Muscle of back (tissue), 11 donors: ENCODE measurements around the gene CUL7. TPM values are rescaled to one million over a fixed set of nuclear protein-coding genes. Genes with fewer than 3 reads are reported as not detected.
"Not testable (repeated sequence)": the region's sequence is repeated elsewhere in the genome, so short reads cannot be mapped to it uniquely, and the experiment has no call there.

Experiments used
- DNase-seq, 3 donors: peaks; one replicate each; pipeline versions ENCODE4 v3.0.0 to v3.0.0-alpha.2; 2013
- polyA plus RNA-seq, 10 donors: library from polyadenylated mRNA; unstranded; fragments of 120-200 nt; gene quantifications; one replicate each; pipeline ENCODE4 v1.2.1, GENCODE V29; 2013; ENCODE audit not compliant: insufficient read length in 10 of 10

Gene CUL7
- polyA plus RNA-seq, 10 donors, result 33.5 to 43.4 (median 37.8) TPM

GRCh38 chr6:43016943-43017334 is 36.7 kb downstream of the CUL7 start:
- DNase-seq, result no peak

- peak in 2 of 3 donors; percentile 35 to 57 for DNase-seq
Measured at GRCh38 chr6:43016176-43016942, 37.3 kb downstream of the CUL7 start.

GRCh38 chr6:43014434-43014909 is 39.2 kb downstream of the CUL7 start:
- DNase-seq, result peak in 1 of 3 donors; percentile 73

DNA sequence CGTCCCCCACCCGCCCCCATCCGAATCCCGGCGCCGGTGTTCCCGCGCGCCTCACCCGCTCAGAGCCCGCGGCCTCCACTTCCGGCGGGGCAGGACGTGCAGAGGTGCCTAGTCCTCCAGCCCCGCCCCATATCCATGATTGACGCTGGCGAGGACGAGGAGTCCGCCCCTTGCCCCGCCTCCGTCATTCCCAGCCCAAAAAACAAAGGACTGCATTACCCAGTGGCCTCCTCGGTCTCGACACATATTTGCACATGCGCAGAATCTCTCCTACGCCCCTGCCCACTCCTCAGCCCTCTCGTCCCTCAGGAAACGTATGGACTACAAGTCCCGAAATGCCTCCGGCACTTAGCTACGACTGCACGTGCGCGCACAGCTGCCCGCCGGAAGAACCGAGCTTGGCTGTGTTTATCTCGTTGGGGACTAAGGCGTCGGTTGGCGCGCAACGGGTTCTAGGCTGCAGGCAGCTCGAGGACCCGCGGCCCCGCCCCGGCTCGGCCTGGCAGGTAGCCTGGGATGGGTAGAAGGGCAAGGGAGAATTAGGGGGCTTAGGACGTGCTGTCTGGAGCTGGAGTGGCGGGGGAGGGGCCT is 39.7 kb downstream of the CUL7 start, which contains the start of the genes KLHDC3 and MEA1:
Gene KLHDC3 (plus strand): TSS at position 407 of the 591 bp plus-strand sequence. CDS start 2,944 bp downstream, outside the sequence.
Gene MEA1 (minus strand): TSS at position 104 of the 591 bp plus-strand sequence. CDS start 133 bp downstream, outside the sequence.
- peak; percentile 99 to 100 (median 100) for DNase-seq

- no peak for DNase-seq
Measured at GRCh38 chr6:43013097-43013842, 40.4 kb downstream of the CUL7 start.

DNA sequence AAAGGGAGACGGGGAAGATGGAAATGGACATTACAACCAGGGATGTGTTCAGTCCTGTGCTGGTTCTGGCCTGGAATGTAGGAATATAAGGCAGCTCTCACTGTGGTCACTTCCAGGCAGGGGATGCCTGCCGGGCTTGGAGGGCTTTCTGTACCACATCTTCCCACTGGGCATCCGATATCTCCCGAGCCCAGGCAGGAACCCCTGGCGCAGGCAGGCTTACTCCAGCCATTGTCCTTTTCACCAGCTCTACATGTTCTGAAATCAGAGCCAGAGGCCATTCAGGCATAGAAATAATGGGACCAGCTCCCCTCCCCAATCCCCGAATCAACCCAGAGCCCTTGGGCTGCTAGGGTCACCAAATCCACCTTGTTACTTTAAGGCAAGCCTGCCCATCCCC is 41.3 kb downstream of the CUL7 start:
- DNase-seq, result no peak

- DNase-seq, result no peak
Measured at GRCh38 chr6:43011207-43011606, 42.4 kb downstream of the CUL7 start.

GRCh38 chr6:43009124-43009523 is 44.5 kb downstream of the CUL7 start:
- DNase-seq, result peak in 1 of 3 donors; percentile 59

DNA sequence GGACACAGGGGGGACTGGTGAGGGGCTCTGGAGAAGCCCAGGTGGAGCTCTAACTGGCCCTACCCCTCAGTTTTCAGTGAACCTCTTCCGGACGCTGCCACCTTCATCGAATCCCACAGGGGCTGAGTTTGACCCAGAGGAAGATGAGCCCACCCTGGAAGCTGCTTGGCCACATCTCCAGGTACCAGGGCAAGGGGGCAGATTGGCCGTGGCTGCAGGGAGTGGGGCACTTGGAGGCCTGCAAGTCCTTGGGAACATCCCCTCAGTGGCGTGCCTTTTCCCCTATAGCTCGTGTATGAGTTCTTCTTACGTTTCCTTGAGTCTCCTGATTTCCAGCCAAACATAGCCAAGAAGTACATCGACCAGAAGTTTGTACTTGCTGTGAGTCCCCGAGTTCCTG is 46.5 kb downstream of the CUL7 start:
- DNase-seq, result no peak

DNA sequence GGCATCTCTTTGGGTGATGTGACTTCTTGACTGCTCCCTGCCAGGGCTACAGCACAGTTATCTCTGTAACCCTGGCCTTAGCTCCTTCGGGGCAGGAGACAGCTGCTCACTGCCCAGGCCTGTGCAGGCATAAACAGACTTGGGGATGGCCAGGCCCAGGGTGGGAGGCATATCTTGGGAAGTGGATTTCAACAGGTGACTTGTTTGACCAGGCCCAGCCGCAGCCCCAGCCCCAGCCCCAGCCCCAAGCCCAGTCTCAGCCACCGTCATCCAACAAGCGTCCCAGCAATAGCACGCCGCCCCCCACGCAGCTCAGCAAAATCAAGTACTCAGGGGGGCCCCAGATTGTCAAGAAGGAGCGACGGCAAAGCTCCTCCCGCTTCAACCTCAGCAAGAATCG is 47.4 kb downstream of the CUL7 start:
- DNase-seq, result no peak

DNA sequence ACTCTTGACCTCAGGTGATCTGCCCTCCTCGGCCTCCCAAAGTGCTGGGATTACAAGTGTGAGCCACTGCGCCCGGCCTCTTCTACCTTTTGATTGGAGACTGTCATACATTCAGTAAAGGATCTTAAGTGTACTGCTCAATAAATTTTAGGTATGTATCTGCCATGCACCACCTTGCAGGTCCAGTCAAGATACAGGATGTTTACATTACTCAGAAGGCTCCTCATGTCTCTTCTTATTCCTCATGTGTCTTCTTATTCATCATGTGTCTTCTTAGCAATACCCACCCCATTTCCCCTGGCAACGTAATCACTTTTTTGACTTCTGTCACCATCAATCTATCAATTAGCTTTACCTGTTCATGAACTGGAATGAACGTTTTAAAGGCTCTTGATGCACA is 47.8 kb downstream of the CUL7 start:
- DNase-seq, result no peak

GRCh38 chr6:43001843-43002242 is 51.8 kb downstream of the CUL7 start:
- no peak for DNase-seq

DNA sequence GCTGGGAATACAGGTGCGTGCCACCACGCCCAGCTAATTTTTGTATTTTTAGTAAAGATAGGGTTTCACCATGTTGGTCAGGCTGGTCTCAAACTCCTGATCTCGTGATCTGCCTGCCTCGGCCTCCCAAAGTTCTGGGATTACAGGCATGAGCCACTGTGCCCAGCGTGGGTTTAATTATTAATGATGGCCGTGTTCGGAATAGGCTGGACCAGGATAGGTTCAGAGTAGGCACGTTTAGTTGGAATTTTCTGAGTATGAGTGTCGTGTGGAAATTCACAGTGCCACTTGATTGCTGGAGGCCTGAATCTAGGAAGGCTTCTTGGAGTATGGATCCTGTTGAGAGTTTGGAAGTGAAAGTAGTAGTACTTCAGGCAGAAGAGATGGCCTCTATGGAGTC is 55.4 kb downstream of the CUL7 start:
- DNase-seq, result not testable (repeated sequence)

DNA sequence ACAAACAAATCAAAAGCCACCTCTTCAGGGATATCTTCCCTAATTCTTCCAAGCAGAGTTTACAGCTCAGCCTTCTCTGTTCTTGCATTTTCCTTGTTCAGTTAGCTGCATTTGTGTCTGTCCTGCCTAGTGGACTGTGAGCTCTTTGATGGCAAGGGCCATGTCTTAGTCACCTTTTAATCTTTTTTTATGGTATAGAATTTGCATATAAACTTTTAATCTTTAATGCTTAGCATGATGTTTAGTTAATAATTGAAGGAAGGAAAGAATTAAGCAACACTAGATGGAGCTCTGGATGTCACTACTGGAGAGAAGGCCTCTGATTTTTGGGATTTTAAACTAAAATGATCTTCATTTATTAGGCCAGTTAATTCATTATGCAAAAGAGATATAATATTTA is 57.1 kb downstream of the CUL7 start:
- DNase-seq, result no peak

GRCh38 chr6:42993445-42993844 is 60.2 kb downstream of the CUL7 start:
- no peak for DNase-seq

- no peak for DNase-seq
Measured at GRCh38 chr6:42989923-42990322, 63.7 kb downstream of the CUL7 start.

DNA sequence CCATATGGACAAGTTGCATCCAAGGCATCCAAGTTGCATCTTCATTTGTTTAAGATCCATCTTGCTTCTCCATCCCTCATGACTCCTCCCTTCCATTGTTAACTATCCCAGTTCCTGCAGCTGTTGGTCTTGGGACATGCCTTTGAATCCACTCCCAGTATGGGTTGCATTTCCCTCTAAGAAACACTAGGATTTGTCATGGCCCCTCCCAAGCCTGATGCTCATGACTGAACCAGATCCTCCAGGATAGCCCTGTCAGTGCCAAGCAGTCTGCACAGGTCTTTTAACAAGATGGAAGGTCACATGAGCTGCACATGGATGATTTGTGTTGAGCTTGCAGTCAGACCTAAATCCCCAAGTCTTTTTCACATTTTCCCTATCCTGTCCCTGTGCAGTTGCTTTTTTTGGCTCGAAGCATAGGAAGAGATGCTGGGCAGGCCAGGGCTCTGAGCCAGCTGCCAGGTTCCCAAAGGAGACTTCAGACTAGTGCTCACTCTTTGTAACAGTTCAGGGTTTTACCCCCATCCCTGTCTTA is 65.1 kb downstream of the CUL7 start:
- no peak for DNase-seq

Other genes with a start within 250 kb of the CUL7 start
- gene RPL7L1, start 174.2 kb downstream of the CUL7 start, polyA plus RNA-seq, result 10 to 100 TPM; 60.0 to 94.2 (median 75.2) TPM
- gene PTCRA, start 137.8 kb downstream of the CUL7 start, polyA plus RNA-seq, result not detected
- gene CNPY3, start 124.4 kb downstream of the CUL7 start, polyA plus RNA-seq, result 10 to 100 TPM; 21.2 to 43.0 (median 28.6) TPM
- gene GNMT, start 93.1 kb downstream of the CUL7 start, polyA plus RNA-seq, result under 1 TPM; 0.16 to 0.92 (median 0.44) TPM
- gene PEX6, start 74.7 kb downstream of the CUL7 start, polyA plus RNA-seq, result 10 to 100 TPM in 9 of 10 donors, 1 to 10 TPM in 1; 8.4 to 27.6 (median 16.2) TPM
- 10 to 100 TPM; 39.5 to 50.4 (median 44.8) TPM for gene PPP2R5D, start 69.3 kb downstream of the CUL7 start, polyA plus RNA-seq
- gene MEA1, start 39.9 kb downstream of the CUL7 start, polyA plus RNA-seq, result 10 to 100 TPM; 38.5 to 63.2 (median 46.0) TPM
- gene KLHDC3, start 39.6 kb downstream of the CUL7 start, polyA plus RNA-seq, result 100 to 1,000 TPM; 157 to 208 (median 190) TPM
- gene RRP36, start 32.2 kb downstream of the CUL7 start, polyA plus RNA-seq, result 10 to 100 TPM; 40.7 to 51.6 (median 47.2) TPM
- 10 to 100 TPM; 40.0 to 50.0 (median 41.9) TPM for gene MRPL2, start 5.6 kb upstream of the CUL7 start, polyA plus RNA-seq
- gene KLC4, start 5.8 kb upstream of the CUL7 start, polyA plus RNA-seq, result 10 to 100 TPM; 18.5 to 34.2 (median 21.2) TPM
- 100 to 1,000 TPM in 1 of 10 donors, 10 to 100 TPM in 9; 33.3 to 176 (median 57.0) TPM for gene PTK7, start 22.5 kb upstream of the CUL7 start, polyA plus RNA-seq
- 10 to 100 TPM; 33.9 to 64.4 (median 46.8) TPM for gene SRF, start 117.4 kb upstream of the CUL7 start, polyA plus RNA-seq
- 10 to 100 TPM; 10.3 to 26.8 (median 17.4) TPM for gene CUL9, start 128.3 kb upstream of the CUL7 start, polyA plus RNA-seq
- gene DNPH1, start 175.6 kb upstream of the CUL7 start, polyA plus RNA-seq, result 10 to 100 TPM; 12.5 to 36.1 (median 17.7) TPM
- gene TTBK1, start 189.6 kb upstream of the CUL7 start, polyA plus RNA-seq, result under 1 TPM in 9 of 10 donors, not detected in 1; 0.03 to 0.07 (median 0.05) TPM
- gene SLC22A7, start 244.4 kb upstream of the CUL7 start, polyA plus RNA-seq, result under 1 TPM in 3 of 10 donors, not detected in 7; 0.05 to 0.45 (median 0.11) TPM